GM12875 (cell line): ENCODE data around the gene CATSPER3.
"Not testable (repeated sequence)": the region's sequence is repeated elsewhere in the genome, so short reads cannot be mapped to it uniquely, and the experiment has no call there.

Source experiments
- H3K4me3 ChIP-seq: one replicate; pipeline ENCODE4 v1.5.1; 2011; ENCODE audit warnings: low read depth, low read length, control low read depth
- CTCF ChIP-seq: IDR thresholded peaks from 2 replicates; pipeline ENCODE4 v1.5.1; 2011; ENCODE audit warnings: low read depth, mild to moderate bottlenecking, control low read depth, inconsistent platforms, low read length, moderate library complexity, borderline replicate concordance; ENCODE audit not compliant: insufficient read depth

CATSPER3 gene

GRCh38 chr5:134989266-134989830 is 21.6 kb downstream of the CATSPER3 start:
- H3K4me3 ChIP-seq = no peak overlapping the region
- TF ChIP-seq CTCF = no peak

GRCh38 chr5:134990183-134990582 is 22.5 kb downstream of the CATSPER3 start:
- H3K4me3 ChIP-seq = not testable (repeated sequence)

GRCh38 chr5:134992148-134992547 is 24.4 kb downstream of the CATSPER3 start:
- no peak overlapping the region for H3K4me3 ChIP-seq
- no peak for TF ChIP-seq CTCF

GRCh38 chr5:134993161-134993560 is 25.5 kb downstream of the CATSPER3 start:
- no peak for TF ChIP-seq CTCF
- H3K4me3 ChIP-seq = no peak overlapping the region

GRCh38 chr5:134994560-134995156 is 27.0 kb downstream of the CATSPER3 start:
- TF ChIP-seq CTCF = no peak

GRCh38 chr5:134995850-134996402 is 28.2 kb downstream of the CATSPER3 start:
- H3K4me3 ChIP-seq = no peak overlapping the region
- TF ChIP-seq CTCF = no peak

More at GRCh38 chr5:134994560-134995156, 27.0 kb downstream of the CATSPER3 start:
- no peak overlapping the region for H3K4me3 ChIP-seq

GRCh38 chr5:134997015-134997414 is 29.3 kb downstream of the CATSPER3 start:
- no peak for TF ChIP-seq CTCF
- H3K4me3 ChIP-seq = no peak overlapping the region

GRCh38 chr5:134998068-134998467 is 30.4 kb downstream of the CATSPER3 start:
- not testable (repeated sequence) for H3K4me3 ChIP-seq
